CD4-positive, alpha-beta T cell (primary cell): ENCODE measurements around the gene TANGO2. TPM values are rescaled to one million over a fixed set of nuclear protein-coding genes. Genes with fewer than 3 reads are reported as not detected.

Source experiments
- ATAC-seq: fragments of 200-7000 bp; cut with Tn5 transposase; one replicate; pipeline ENCODE4 v1.10.0; 2022; ENCODE audit warnings: mild to moderate bottlenecking; ENCODE audit not compliant: poor library complexity
- CTCF ChIA-PET: fragments of 350-600 bp; sonication (Branson Sonifier 250); formaldehyde crosslinking; loops from one replicate; lab custom pipeline; 2021; ENCODE audit warnings: antibody characterized with exemption, inconsistent platforms; lab: Charles Lee
- POLR2A ChIA-PET: fragments of 350-600 bp; sonication (Branson Sonifier 250); formaldehyde crosslinking; loops from one replicate; lab custom pipeline; 2021; ENCODE audit warnings: antibody characterized with exemption, inconsistent platforms; lab: Charles Lee
- DNase-seq, 14 experiments: peaks; one replicate each; pipeline ENCODE4 v3.0.0-alpha.2; 2013 to 2020; ENCODE audit warnings: mixed read lengths in 2 of 14
- H3K27ac ChIP-seq, 2 donors: one replicate each; pipeline versions ENCODE4 v1.5.1 to v1.7.0; 2013; ENCODE audit warnings: low read length in 2 of 2, low read depth in 1 of 2, mild to moderate bottlenecking in 1 of 2
- H3K27me3 ChIP-seq, 2 experiments: 1 replicate in 1 of 2; 2 replicates in 1 of 2; pipeline versions ENCODE4 v1.6.1 to v1.7.0; 2013; ENCODE audit warnings: low read length in 2 of 2, control low read depth in 1 of 2, mild to moderate bottlenecking in 1 of 2, moderate library complexity in 1 of 2; ENCODE audit not compliant: insufficient read depth in 2 of 2, control insufficient read depth in 1 of 2
- H3K36me3 ChIP-seq: one replicate; pipeline ENCODE4 v1.6.1; 2013; ENCODE audit warnings: low read length, control low read depth; ENCODE audit not compliant: insufficient read depth
- H3K4me1 ChIP-seq: one replicate; pipeline ENCODE4 v1.6.1; 2013; ENCODE audit warnings: low read length, control low read depth; ENCODE audit not compliant: insufficient read depth
- H3K4me3 ChIP-seq: one replicate; pipeline ENCODE4 v1.5.1; 2013; ENCODE audit warnings: mild to moderate bottlenecking, low read length, moderate library complexity
- H3K9me3 ChIP-seq, 2 experiments: 1 replicate in 1 of 2; 2 replicates in 1 of 2; pipeline versions ENCODE4 v1.6.1 to v1.7.0; 2013; ENCODE audit warnings: low read length in 2 of 2, mild to moderate bottlenecking in 2 of 2, control low read depth in 1 of 2, moderate library complexity in 1 of 2; ENCODE audit not compliant: control insufficient read depth in 1 of 2, insufficient read depth in 1 of 2
- H3K27ac Mint-ChIP-seq: one replicate; pipeline ENCODE4 v1.8.0; 2020; ENCODE audit warnings: mixed read lengths
- H3K27me3 Mint-ChIP-seq: one replicate; pipeline ENCODE4 v1.8.0; 2021; ENCODE audit warnings: mixed read lengths
- H3K36me3 Mint-ChIP-seq: one replicate; pipeline ENCODE4 v1.8.0; 2021; ENCODE audit warnings: low read depth, mixed read lengths
- H3K4me1 Mint-ChIP-seq: one replicate; pipeline ENCODE4 v1.8.0; 2021; ENCODE audit warnings: low read depth, mixed read lengths
- H3K4me3 Mint-ChIP-seq: one replicate; pipeline ENCODE4 v1.8.0; 2020; ENCODE audit warnings: mild to moderate bottlenecking, mixed read lengths
- H3K9me3 Mint-ChIP-seq: one replicate; pipeline ENCODE4 v1.8.0; 2020; ENCODE audit warnings: mixed read lengths
- intact Hi-C, 2 experiments: fragments of 100-400 bp; cut with DNase I in 1 of 2; cut with micrococcal nuclease in 1 of 2; formaldehyde crosslinking; loops; one replicate each; pipeline versions ENCODE4 v1.15.1 to v1.9.0; 2023 to 2025; cut with DNase I, micrococcal nuclease
- total RNA-seq, 174 experiments: library from RNA in 2 of 174; stranded (reverse) in 2 of 174; gene quantifications; one replicate each; pipeline ENCODE4 v1.2.3 and lab custom pipeline; 2021 to 2026
- TF ChIP-seq, protein P1 (sequence below): fragments of 200-600 bp; IDR thresholded peaks from one replicate; pipeline ENCODE4 v1.8.0; 2022; ENCODE audit warnings: antibody characterized with exemption, mild to moderate bottlenecking

Gene TANGO2
- total RNA-seq, 2 experiments from 2014 or later = 10.3 to 10.5 TPM

DNA sequence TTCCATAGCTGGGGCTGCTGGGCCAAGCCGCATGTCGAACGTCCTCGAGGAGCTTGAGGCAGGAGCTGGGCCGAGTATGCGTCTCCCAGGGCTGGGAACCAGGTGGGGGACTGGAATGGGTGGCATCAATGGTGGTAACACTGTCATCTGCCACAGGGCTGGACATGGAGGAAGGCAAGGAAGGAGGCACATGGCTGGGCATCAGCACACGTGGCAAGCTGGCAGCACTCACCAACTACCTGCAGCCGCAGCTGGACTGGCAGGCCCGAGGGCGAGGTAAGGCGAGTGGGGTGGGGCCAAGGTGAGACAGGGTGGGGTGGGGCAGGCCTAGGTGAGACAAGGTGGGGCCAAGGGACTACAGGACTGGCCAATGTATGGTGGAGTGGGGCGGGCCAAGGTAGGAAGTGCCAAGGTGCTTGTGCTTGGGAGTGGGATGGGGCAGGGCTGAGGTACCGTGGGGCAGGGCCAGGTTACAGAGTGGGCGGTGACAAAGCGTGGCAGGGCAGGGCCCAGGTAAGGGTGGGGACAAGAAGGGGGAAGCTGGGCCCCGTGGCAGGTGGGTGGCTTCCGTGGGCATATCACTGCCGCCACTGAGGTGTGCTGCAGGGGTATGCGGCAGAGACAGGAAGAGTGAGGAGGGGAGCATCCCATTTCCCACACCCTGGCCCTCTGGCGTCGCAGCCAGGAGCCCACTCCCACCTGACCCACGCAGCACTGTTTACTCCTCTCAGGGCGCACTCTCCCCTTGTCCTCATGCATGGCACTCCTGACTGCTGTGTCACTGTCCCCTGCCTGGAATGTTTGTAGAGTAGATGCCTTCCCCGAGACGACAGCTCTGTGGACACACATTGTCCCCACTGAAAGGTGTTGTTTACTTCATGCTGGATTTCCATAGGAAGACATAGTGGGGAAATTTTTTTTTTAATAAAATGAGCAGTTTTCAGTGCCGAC, 31.7 kb downstream of the TANGO2 start:
- Histone ChIP-seq H3K27me3 (no peaks in the 10 kb centered on the region), H3K4me1 (no peaks in the 10 kb centered on the region), H3K9me3 (peaks cover 0 to 5% of the 10 kb centered on the region in 2 experiments), H3K4me3 (no peak overlapping the region), H3K27ac (no peak overlapping the region), H3K36me3 (peaks cover 71% of the 10 kb centered on the region)
- POLR2A ChIA-PET = no interaction called here
- CTCF ChIA-PET = no interaction called here
- intact Hi-C loops = no loop called here
- DNase-seq (no peak), ATAC-seq (no peak)
- Mint-ChIP-seq H3K27ac (no peak overlapping the region), H3K4me3 (no peak overlapping the region), H3K27me3 (no peaks in the 10 kb centered on the region), H3K4me1 (no peaks in the 10 kb centered on the region), H3K36me3 (peaks cover 66% of the 10 kb centered on the region), H3K9me3 (no peaks in the 10 kb centered on the region)
- TF ChIP-seq, protein P1, sequence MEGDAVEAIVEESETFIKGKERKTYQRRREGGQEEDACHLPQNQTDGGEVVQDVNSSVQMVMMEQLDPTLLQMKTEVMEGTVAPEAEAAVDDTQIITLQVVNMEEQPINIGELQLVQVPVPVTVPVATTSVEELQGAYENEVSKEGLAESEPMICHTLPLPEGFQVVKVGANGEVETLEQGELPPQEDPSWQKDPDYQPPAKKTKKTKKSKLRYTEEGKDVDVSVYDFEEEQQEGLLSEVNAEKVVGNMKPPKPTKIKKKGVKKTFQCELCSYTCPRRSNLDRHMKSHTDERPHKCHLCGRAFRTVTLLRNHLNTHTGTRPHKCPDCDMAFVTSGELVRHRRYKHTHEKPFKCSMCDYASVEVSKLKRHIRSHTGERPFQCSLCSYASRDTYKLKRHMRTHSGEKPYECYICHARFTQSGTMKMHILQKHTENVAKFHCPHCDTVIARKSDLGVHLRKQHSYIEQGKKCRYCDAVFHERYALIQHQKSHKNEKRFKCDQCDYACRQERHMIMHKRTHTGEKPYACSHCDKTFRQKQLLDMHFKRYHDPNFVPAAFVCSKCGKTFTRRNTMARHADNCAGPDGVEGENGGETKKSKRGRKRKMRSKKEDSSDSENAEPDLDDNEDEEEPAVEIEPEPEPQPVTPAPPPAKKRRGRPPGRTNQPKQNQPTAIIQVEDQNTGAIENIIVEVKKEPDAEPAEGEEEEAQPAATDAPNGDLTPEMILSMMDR = no peak

GRCh38 chr22:20053407-20054033, 32.6 kb downstream of the TANGO2 start:
- Mint-ChIP-seq H3K36me3 (peaks cover 66% of the 10 kb centered on the region), H3K4me3 (no peak overlapping the region), H3K4me1 (no peaks in the 10 kb centered on the region), H3K27ac (no peak overlapping the region), H3K27me3 (no peaks in the 10 kb centered on the region), H3K9me3 (no peaks in the 10 kb centered on the region)
- H3K4me1 ChIP-seq = no peaks in the 10 kb centered on the region
- TF ChIP-seq, protein P1 = no peak
- no peak overlapping the region for H3K4me3 ChIP-seq
- H3K27ac ChIP-seq = no peak overlapping the region
- H3K27me3 ChIP-seq = no peaks in the 10 kb centered on the region
- ChIA-PET CTCF (no interaction called here), POLR2A (no interaction called here)
- intact Hi-C loops = no loop called here
- H3K9me3 ChIP-seq = no peaks in the 10 kb centered on the region
- ATAC-seq (no peak), DNase-seq (no peak)
- H3K36me3 ChIP-seq = peaks cover 68% of the 10 kb centered on the region

DNA sequence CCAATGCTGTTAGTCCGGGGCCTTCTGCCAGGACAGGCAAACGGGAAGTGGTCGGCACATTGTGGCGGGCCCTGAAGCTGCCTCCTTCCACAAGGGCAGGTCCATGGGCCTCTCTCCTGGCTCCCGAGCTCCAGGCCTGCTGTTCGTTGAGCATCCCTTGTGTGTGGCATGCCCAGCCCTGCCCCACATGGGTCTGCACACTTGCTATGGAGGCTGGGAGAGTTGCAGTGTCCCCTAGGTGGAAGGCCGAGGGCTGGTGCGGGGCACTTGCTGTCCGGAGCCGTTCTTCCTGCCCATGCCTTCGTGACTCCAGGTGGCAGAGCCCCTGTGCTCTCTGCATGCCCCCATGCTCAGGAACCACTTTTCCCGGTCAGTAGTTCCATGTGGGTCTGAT, 33.1 kb downstream of the TANGO2 start:
- Mint-ChIP-seq H3K4me3 (no peak overlapping the region), H3K36me3 (peaks cover 66% of the 10 kb centered on the region), H3K4me1 (no peaks in the 10 kb centered on the region), H3K27me3 (no peaks in the 10 kb centered on the region), H3K9me3 (no peaks in the 10 kb centered on the region), H3K27ac (no peak overlapping the region)
- Histone ChIP-seq H3K4me3 (no peak overlapping the region), H3K36me3 (peaks cover 65% of the 10 kb centered on the region), H3K27ac (no peak overlapping the region), H3K9me3 (no peaks in the 10 kb centered on the region), H3K27me3 (no peaks in the 10 kb centered on the region), H3K4me1 (no peaks in the 10 kb centered on the region)
- DNase-seq = no peak
- ChIA-PET CTCF (no interaction called here), POLR2A (no interaction called here)
- TF ChIP-seq, protein P1 = no peak
- ATAC-seq = no peak
- intact Hi-C loops = no loop called here
